RCC 7860 (cell line): Measurements from ENCODE around the gene EFCAB10.
A peak's percentile ranks its signal among the peaks of the same experiment; 100 is the strongest.

Source experiments
- DNase-seq: peaks from one replicate; pipeline ENCODE4 v3.0.0-alpha.2; 2015; ENCODE audit warnings: low spot score
- FAIRE-seq: peaks from 2 replicates; lab custom pipeline; 2012; peaks lifted over from hg19 to GRCh38; lab: Jason Lieb, UNC

EFCAB10 gene, protein sequence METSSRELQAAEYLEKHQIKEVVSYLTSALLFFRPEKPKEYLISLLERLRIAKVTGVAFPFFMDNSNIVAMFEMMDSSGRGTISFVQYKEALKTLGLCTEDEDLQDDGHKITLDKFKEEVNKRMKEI

DNA sequence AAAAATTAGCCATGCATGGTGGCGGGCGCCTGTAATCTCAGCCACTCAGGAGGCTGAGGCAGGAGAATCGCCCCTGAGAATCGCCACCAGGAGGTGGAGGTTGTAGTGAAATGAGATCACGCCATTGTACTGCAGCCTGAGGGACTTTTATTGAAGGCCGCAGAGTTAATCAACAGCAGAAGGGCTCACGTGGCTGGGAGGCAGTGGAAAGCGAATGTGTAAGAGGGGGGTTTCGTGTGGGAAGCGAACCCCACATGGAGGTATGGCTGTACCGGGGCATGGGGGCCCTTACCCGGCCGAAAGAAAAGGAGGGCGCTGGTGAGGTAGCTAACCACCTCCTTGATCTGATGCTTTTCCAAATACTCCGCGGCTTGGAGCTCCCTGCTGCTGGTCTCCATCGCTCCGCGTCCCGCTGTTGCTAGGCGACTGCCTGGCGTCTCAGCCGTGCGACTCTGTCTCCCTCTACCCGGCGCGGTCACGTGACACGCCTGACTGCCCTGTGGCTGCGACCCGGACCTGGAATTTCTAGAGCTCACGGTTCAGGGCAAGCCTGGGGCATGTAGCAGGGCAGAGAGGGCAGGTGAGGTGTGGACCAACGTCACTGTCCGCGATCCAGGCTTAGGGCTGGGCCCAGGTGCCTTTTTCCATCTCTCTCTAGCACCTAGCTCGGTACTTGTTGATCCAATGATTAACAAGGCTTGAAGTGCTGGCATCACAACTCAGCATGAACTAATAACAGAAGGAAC is at the start of gene EFCAB10:
Gene EFCAB10, minus strand, starts transcription at position 428 of the 746 bp plus-strand sequence. Its CDS starts 30 bp downstream, at position 398.
- FAIRE-seq (no peak), DNase-seq (peak; percentile 50)

DNA sequence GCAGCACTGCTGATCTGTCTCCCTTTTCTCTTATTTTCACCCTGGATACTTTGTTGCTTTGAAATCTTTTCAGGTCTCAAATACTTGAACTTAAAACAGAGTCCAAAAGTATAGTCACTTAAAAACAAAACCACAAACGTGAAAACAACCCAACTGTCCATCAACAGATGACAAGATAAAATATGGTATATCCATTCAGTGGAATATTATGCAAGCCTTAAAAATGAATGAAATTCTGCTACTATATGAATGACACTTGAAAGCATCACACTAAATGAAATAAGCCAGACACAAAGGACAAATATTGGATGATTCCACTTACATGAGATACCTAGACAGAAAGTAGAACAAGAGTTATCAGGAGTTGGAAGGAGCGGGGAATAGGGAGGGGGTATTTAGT is 44.7 kb upstream of the EFCAB10 start:
- DNase-seq (no peak), FAIRE-seq (no peak)

DNA sequence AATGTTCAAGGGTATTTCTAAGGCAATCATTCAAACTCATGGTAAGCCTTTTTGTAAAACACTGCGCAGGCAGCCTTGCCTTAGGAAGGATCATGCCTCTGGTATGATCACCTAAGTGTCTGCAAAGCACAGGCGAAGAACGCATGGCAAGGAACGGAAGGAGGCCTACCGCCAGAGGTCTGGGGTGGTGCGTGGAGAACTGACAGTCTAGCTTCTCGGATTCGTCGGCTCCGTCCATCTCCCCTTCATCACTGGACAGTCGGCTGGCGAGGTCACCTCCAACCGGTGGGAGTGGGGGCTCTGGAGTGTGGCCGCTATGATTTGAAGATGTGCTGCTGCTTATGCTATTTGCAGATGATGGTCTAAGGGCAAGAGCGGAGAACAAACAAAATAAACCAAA is 42.6 kb upstream of the EFCAB10 start:
- no peak for FAIRE-seq
- DNase-seq, result no peak

DNA sequence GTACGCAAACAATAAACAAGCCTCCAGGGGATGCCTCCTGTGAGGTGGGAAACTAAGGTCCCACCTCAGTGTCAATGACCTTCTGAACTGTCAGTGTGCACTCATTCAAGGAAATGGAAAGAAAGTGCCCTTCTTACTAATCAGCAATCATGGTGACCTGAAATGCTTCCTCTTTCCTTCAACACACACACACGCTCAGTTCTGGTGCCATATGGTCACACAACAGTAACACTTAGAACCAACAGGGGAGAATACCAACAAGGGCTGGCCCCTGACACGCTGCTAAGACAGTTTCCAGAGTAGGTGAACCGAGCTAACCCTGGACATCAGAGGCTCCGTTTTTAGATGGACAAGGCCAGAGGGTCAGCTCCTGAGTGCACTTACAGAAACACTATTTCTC is 42.1 kb upstream of the EFCAB10 start:
- no peak for FAIRE-seq
- no peak for DNase-seq

DNA sequence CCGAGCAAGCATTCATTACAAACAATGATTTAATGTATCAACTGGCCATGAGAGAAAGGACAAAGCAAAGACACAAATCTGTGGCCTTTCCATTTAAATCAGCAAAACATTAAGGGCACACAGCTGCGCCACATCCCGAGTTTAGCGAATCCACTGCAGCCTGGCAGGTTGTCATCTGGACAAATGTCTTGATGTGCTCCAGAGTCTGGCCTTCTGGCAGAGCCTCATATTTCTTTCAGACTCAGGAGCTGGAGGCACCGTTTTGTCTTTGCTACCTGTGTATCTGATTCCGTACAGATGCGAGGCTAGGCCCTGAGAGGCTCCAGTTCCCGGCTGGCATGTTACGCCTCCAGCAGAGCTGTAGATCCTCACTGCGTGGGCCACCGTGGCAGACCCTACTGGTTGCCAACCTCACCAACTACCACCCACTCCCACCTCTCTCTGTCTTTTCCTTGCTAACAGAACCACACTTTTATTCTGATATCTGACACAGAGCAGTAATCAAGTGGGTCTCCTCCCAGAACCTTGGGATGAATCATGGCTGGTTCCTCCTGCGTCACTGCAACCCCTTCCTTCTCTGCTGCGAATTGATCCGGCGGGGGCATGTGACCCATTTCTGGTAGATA is 40.9 kb upstream of the EFCAB10 start:
- DNase-seq (no peak), FAIRE-seq (no peak)

DNA sequence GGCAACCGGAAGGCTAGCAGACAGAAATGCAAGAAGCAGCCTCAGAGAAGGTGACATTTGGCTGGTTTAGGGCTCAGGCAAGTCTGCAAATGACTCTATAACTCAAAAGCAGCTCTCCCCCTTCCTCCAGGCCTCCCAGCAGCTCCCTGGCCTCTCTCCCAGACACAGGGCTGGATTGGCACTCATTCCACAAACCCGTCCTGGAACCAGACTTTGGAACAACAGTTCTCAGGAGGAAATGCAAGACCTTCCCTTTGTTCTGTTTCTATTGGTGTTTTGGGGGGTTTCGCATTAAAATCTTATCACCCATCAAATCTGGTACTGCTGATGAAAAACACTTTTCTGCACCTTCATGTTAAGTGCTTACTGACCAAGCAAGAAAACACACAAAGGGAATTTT is 40.3 kb upstream of the EFCAB10 start:
- FAIRE-seq, result no peak
- no peak for DNase-seq

DNA sequence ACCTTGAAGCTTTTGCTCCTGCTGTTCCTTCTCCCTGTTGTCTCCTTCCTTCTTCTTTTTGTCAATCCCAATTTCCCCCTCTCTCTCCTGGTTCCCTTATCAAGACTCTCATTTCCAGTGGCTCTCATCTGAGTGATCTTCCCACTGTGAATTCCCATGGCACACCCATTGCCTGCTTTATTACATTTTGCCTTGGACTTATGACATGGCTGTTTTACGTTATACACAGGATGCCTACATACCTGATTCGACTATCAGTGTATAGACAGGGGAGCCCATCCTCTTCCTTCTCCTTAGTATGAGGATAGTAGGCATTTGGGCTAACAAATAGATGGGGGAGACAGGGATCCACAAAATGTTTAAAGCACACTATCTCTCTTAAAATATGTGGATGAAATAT is 39.9 kb upstream of the EFCAB10 start:
- FAIRE-seq, result no peak
- DNase-seq, result no peak

DNA sequence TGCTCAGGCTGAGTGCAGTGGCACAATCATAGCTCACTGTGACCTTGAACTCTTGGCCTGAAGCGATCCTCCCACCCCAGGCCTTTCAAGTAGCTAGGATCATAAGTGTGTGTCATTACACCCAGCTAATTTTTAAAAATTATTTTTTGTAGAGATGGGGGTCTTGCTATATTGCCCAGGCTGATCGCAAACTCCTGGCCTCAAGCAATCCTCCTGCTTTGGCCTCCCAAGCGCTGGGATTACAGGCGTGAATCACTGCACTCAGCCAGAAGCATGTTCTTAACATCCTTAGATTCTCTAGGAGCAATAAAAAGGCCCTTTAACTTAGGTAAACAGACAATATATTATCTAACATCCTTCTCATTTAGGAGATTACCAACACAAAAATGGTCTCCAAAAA is 38.3 kb upstream of the EFCAB10 start:
- FAIRE-seq (no peak), DNase-seq (no peak)

DNA sequence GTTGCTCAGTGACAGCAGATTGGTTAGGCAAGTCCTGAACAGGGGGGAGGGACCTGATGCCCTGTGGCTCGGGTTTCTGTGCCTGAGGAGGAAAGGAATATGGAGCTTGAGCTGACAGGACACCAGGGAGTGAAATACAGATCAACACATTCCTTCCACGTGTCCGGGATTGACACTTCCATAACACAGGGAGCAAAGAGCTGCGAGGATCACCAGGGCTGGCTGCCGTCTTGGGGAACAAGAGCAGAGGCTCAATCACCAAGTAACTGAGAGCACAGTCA is 36.7 kb upstream of the EFCAB10 start:
- FAIRE-seq (no peak), DNase-seq (no peak)

DNA sequence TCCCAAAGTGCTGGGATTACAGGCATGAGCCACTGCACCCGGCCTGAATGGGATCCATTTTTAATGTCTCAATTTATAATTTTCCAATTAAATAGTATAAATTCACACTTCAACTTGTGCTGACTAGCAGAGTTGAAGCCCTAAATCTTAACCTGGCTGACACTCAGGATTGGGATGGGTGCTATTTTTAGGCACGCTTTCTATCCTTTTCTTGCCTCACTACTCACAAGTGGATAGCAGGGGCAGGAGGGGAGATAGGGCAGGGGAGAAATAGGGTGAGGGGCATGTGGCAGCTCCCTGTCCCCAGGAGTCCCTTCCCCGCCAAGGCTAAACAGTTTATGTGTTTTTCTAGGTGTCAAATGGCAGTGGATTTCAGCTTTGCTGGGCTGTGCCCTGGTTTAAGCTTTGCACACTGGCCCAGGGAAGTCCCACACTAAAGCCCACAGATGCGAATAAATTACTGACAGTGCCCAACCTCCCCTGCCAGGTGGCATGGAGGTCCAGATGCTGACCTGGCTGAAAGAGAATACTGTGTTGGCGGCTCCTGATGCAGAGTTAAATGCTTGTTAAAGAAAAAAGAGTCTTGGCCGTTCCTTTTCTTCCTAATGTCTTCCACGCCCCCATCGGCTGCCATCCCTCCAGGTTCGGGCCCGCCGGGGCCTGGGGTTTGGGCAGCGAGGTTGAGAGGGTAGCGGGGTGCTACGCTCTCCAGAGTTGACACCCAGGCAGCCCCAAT is 36.2 kb upstream of the EFCAB10 start:
- FAIRE-seq (no peak), DNase-seq (no peak)

DNA sequence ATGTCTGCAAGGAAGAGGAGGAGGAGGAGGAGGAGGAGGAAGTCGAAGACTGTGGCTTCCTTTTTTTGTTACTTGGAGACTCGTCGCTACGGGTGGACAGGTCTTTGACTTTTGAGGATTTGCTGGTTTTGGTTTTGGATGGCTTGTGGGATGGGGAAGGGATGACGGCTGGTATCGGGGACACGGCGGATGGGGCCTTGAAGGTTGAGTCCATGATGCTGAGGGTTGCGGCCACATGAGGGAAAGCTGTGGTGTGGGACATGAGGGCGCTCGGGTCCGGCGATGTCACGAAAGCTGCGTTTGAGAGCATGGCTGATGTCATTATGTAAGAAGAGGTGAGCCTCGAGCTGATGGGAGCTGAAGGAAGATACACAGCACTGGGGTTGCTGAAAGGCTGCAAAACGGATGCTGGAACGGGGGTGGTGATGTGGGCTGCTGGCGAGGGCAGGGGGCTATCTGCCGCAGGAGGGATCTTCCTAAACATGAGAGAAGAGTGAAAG is 33.1 kb upstream of the EFCAB10 start:
- DNase-seq (no peak), FAIRE-seq (no peak)

DNA sequence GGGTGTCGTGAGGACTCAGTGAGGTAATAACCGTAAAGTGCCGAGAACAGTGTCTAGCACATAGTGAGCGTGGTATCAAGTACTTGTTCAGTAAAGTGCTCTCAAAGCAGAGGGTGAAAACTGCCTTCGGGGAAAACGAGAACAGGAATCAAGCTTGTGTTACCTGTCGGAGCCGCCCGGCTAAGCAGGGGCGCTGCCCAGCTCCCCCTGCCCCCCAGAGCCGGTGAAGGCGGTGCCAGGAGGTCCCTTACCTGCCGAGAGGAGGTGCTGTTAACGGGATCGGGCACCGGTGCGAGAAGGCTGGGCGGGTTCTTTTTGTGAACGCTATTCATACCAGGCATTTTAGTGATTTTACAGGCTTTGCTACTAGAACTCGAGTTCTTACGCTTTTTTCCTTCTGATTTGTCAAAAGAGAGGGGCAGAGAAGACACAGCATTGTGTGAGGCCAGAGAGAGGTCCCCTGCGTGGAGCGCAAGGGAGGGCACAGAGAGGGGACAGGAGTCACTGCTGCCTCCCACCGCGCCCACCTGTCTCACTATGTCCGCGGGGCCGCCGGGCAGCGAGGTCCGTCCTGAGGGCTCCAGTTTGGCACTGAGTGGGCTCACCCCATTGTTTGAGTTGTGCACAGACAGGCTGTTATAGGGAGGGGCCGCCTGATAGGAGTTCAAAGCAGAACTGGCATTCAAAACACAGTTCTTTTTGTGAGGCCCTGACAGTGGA is 32.5 kb upstream of the EFCAB10 start:
- FAIRE-seq, result no peak
- DNase-seq, result no peak

DNA sequence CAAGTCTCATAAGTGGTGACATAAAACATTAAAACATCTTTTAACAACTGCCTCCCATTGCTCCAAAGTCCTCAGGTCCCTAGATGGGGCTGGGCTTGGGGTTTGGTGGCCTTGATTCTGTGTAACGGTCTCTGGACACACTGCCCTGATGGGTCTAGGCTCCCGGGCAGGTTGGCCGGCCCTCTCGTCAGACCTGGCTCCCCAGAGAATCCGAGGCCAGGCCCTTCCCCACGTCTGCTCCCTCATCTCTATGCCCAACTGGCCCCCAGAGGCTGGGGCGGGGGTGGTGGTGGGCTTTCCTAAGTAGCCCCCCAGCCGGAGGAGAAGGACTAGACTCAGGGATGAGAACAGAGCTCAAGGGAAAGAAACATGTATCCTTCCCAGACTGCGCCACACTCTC is 31.5 kb upstream of the EFCAB10 start:
- DNase-seq (no peak), FAIRE-seq (no peak)

DNA sequence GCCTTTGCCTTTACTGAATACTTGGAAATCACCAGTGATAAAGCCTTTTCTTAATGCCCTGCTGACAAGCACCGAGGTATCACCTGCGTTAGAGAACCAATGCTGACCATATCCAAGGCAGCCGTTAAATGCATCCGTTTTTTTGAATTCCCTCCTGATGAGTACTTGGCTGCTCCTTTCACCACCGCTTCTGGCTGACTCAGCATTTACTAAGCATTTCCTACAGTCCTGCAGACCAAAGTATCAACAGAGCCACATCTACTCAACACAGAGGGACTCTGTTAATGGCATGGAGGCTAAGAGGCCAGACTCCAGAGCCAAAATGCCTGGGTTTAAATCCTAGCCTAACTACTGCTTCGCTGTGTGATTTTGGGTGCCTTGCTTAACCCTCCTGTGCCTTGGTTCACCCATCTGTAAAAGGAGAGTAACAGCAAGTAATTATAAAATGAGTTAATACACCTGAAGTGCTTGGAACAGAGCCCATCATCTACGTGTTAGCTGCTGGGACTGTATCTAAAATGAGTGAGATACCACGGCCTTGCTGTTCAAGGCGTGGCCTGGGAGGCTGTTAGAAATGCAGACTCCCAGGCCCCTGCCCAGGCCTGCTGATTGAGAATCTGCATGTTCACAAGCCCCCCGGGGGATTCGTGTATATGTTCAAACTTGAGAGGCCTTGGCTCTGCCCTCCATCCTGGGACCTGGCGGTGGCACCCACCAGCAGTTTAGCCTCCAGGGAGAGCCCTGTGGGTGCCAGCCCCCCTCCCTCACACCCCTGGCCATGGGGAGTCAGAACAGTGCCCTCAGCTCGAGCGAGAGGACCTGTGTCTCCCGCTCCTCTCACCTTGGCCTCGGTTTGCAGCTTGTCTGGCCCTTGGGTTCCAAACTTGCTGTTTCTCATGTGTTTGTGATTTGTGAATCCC is 30.8 kb upstream of the EFCAB10 start:
- DNase-seq (peak; percentile 43), FAIRE-seq (no peak)

DNA sequence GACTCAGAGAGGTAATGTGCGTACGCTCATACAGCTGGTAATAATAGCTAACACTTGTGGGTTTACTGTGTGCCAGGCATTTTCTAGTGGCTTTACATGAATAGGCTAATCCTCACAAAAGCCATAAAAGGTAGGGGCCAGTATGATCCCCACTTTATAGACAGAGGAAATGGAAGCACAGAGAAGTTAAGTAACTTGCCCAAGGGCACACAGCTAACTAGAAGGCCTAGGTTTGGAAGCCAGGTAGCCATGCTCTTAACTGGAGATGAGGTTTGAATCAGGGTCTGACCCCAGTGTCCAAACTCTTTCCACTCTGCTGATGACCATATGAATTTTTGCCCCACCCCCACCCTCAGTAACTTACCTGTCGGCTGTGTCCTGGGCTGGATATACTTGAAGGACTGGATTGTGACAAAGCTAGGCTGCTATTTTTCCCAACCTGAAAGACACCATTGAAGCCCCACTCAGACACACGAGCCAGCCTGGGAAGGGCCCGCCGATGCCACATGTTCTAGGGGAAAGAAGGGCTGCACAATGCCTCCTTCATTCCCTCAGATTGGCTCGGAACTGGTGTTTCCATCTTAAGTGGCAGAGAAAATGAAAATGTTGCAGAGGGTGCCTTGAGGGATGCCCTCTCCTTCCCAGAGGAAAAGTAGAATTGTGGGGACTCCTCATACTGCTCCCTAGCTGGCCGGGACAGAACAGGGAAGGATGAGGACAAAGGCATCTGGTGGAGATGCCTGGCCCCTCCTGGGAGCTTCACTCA is 29.1 kb upstream of the EFCAB10 start:
- FAIRE-seq (no peak), DNase-seq (no peak)

DNA sequence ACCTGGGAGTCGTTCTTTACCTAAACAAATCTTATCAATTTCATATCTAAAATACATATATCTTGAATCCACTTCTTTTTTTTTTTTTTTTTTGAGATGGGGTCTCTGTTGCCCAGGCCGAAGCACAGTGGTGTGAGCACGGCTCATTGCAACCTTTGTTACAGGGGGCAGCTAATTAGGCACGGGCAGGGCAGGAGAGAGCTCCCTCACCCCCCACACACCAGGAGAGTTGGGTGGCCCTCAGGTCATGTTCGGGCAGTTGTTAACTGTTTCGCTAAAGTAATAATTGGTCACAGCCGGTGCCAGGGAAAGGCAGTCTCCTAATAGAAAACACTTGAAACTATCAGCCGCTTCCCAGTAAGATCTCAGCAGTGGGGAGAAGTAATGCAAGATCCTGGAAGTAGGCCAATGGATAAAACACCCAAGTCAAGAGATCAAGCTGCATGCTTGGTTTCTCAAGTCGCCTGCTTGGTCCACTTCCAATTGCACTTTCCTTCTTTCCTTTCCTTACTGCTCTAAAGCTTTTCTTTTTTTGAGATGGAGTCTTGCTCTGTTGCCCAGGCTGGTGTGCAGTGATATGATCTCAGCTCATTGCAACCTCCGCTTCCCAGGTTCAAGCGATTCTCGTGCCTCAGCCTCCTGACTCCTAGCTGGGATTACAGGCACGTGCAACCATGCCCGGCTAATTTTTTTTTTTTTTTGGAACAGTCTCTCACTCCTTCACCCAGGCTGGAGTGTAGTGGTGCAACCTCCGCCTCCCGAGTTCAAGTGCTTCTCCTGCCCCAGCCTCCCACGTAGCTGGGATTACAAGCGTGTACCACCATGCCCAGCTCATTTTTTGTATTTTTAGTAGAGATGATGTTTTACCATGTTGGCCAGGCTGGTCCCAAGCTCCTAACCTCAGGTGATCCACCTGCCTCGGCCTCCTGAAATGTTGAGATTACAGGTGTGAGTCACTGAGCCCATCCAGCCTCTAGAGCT is 21.3 kb upstream of the EFCAB10 start:
- DNase-seq, result no peak
- FAIRE-seq, result no peak

DNA sequence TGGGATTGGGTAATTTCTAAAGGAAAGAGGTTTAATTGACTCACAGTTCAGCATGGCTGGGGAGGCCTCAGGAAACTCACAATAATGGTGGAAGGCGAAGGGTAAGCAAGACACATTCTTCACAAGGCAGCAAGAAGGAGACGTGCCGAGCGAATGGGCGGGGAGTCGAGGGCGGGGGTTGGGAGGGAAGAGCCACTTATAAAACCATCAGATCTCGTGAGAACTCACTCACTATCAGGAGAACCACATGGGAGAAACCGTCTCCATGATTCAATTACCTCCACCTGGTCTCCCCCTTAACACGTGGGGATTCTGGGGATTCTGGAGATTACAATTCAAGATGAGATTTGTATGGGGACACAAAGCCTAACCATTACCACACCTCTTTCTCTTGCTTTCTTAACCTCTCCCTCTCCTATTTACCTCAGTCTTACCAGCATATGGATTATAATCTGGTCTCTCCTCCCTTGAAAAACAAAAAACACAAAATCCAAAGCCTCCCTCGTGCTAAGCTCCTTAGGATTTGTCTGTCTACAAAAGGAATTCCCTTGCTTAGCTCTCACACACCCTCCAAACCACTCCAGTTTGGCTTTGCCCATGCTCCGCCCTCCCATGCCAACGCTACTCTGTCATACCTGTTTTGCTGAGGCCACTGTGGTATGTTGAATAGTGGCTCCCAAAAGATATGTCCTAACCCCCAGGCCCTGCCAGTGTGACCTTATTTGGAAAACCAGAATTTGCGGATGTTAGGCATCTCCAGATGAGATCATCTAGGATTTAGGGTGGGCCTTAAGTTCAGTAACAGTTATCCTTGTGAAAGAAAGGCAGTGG is 19.6 kb upstream of the EFCAB10 start:
- no peak for DNase-seq
- FAIRE-seq, result no peak
